B cell (primary cell): Measurements from ENCODE around the gene MBTD1. TPM values are rescaled to one million over a fixed set of nuclear protein-coding genes. Genes with fewer than 3 reads are reported as not detected.

Experiments
- ATAC-seq: fragments of 200-7000 bp; cut with Tn5 transposase; one replicate; pipeline ENCODE4 v1.10.0; 2021; ENCODE audit warnings: low read depth, mild to moderate bottlenecking, moderate number of reproducible peaks, moderate library complexity
- CTCF ChIA-PET: fragments of 350-600 bp; sonication (Branson Sonifier 250); formaldehyde crosslinking; loops from one replicate; lab custom pipeline; 2021; ENCODE audit warnings: antibody characterized with exemption, inconsistent platforms; lab: Charles Lee
- POLR2A ChIA-PET: fragments of 350-600 bp; sonication (Branson Sonifier 250); formaldehyde crosslinking; loops from one replicate; lab custom pipeline; 2021; ENCODE audit warnings: antibody characterized with exemption; lab: Charles Lee
- DNase-seq: peaks from one replicate; pipeline ENCODE4 v3.0.0; 2013
- H2AFZ ChIP-seq: 2 replicates; pipeline ENCODE4 v1.6.1; 2012; ENCODE audit warnings: mild to moderate bottlenecking, low read depth, low read length; ENCODE audit not compliant: insufficient read depth, poor library complexity, severe bottlenecking
- H3K27ac ChIP-seq, 2 donors: 1 replicate in 1 of 2; 2 replicates in 1 of 2; pipeline ENCODE4 v1.5.1; 2012 to 2013; ENCODE audit warnings: low read length in 2 of 2, mild to moderate bottlenecking in 2 of 2, moderate library complexity in 1 of 2
- H3K27me3 ChIP-seq, 4 experiments: fragments of 200-600 bp in 1 of 4; sonication (generic) in 1 of 4; replicated peaks in 1 of 4; 1 replicate in 2 of 4; 2 replicates in 2 of 4; pipeline versions ENCODE4 v1.6.1 to v1.7.0; 2013 to 2016; ENCODE audit warnings: low read length in 3 of 4, mild to moderate bottlenecking in 2 of 4, mixed read lengths in 1 of 4, moderate library complexity in 1 of 4; ENCODE audit not compliant: insufficient read depth in 4 of 4, control insufficient read depth in 3 of 4; ENCODE audit errors: control extremely low read depth in 1 of 4
- H3K36me3 ChIP-seq, 2 experiments: replicated peaks in 1 of 2; 1 replicate in 1 of 2; 2 replicates in 1 of 2; pipeline versions ENCODE4 v1.6.1 to v1.7.1; 2013; ENCODE audit warnings: low read length in 1 of 2; ENCODE audit not compliant: insufficient read depth in 2 of 2, control insufficient read depth in 1 of 2; ENCODE audit errors: control extremely low read depth in 1 of 2, extremely low read depth in 1 of 2
- H3K4me1 ChIP-seq, 2 donors: fragments of 200-600 bp in 1 of 2; sonication (generic) in 1 of 2; 1 replicate in 1 of 2; 2 replicates in 1 of 2; pipeline versions ENCODE4 v1.5.1 to v1.6.1; 2013 to 2017; ENCODE audit warnings: low read length in 2 of 2; ENCODE audit not compliant: control insufficient read depth in 2 of 2, insufficient read depth in 2 of 2
- H3K4me2 ChIP-seq: replicated peaks from 2 replicates; pipeline ENCODE3; 2012; ENCODE audit warnings: mild to moderate bottlenecking, low read depth, low read length; ENCODE audit not compliant: poor library complexity, severe bottlenecking
- H3K4me3 ChIP-seq, 5 experiments: fragments of 200-600 bp in 1 of 5; sonication (generic) in 1 of 5; 1 replicate in 3 of 5; 2 replicates in 2 of 5; pipeline versions ENCODE4 v1.5.1 to v1.7.0; 2011 to 2016; ENCODE audit warnings: low read length in 4 of 5, mild to moderate bottlenecking in 4 of 5, low read depth in 2 of 5, control low read depth in 1 of 5, moderate library complexity in 1 of 5; ENCODE audit not compliant: insufficient read depth in 1 of 5; ENCODE audit errors: control extremely low read depth in 1 of 5, extremely low read depth in 1 of 5
- H3K79me2 ChIP-seq: fragments of 200-600 bp; sonication (generic); one replicate; pipeline ENCODE4 v1.6.0; 2016; ENCODE audit warnings: low read length; ENCODE audit not compliant: control insufficient read depth, insufficient read depth
- H3K9ac ChIP-seq: fragments of 200-600 bp; sonication (generic); 2 replicates; pipeline ENCODE4 v1.6.1; 2017; ENCODE audit warnings: mild to moderate bottlenecking, low read length, moderate library complexity
- H3K9me3 ChIP-seq, 3 donors: one replicate each; pipeline versions ENCODE4 v1.6.1 to v1.7.1; 2013; ENCODE audit warnings: low read length in 2 of 3; ENCODE audit not compliant: control insufficient read depth in 2 of 3, insufficient read depth in 1 of 3; ENCODE audit errors: control extremely low read depth in 1 of 3
- H4K20me1 ChIP-seq: 2 replicates; pipeline ENCODE4 v1.6.0; 2012; ENCODE audit warnings: mild to moderate bottlenecking, low read length; ENCODE audit not compliant: insufficient read depth, control insufficient read depth, poor library complexity, severe bottlenecking
- H3K27ac Mint-ChIP-seq: one replicate; pipeline ENCODE4 v1.8.0; 2021; ENCODE audit warnings: mixed read lengths
- H3K27me3 Mint-ChIP-seq: one replicate; pipeline ENCODE4 v1.8.0; 2021; ENCODE audit warnings: mixed read lengths
- H3K4me1 Mint-ChIP-seq: one replicate; pipeline ENCODE4 v1.8.0; 2021; ENCODE audit warnings: mixed read lengths
- H3K4me3 Mint-ChIP-seq: one replicate; pipeline ENCODE4 v1.8.0; 2021; ENCODE audit warnings: mixed read lengths
- H3K9me3 Mint-ChIP-seq: one replicate; pipeline ENCODE4 v1.8.0; 2022; ENCODE audit warnings: mixed read lengths; ENCODE audit not compliant: insufficient read depth
- EZH2 ChIP-seq: IDR thresholded peaks from 2 replicates; pipeline ENCODE4 v1.6.1; 2012; ENCODE audit warnings: borderline replicate concordance, low read depth, mild to moderate bottlenecking, moderate library complexity, low read length; ENCODE audit not compliant: insufficient read depth, poor library complexity, severe bottlenecking
- WGBS: methylation state at CpG from one replicate; pipeline ENCODE4 v1.1.5; 2013; ENCODE audit warnings: missing lambda C conversion rate; ENCODE audit not compliant: insufficient coverage; 5-methylcytosine and 5-hydroxymethylcytosine counted together
- intact Hi-C: fragments of 100-400 bp; cut with micrococcal nuclease; formaldehyde crosslinking; loops from one replicate; pipeline ENCODE4 v1.10.0; 2022
- polyA plus RNA-seq: library from polyadenylated mRNA; depleted of rRNA; stranded (reverse); fragments of >200 nt; gene quantifications from 2 replicates; pipeline ENCODE4 v1.2.3, GENCODE V29; 2012
- total RNA-seq, 2 donors: library from RNA; stranded (reverse); fragments of 120-200 nt in 1 of 2; gene quantifications; 1 replicate in 1 of 2; 2 replicates in 1 of 2; pipeline versions ENCODE4 v1.2.3 to v1.2.4, GENCODE V29; 2013 to 2022
- TF ChIP-seq, protein P1 (sequence below): fragments of 200-600 bp; IDR thresholded peaks from one replicate; pipeline ENCODE4 v1.8.0; 2022; ENCODE audit warnings: antibody characterized with exemption, mild to moderate bottlenecking

The MBTD1 gene
- total and polyA plus RNA-seq, 2 donors (not counting 1 experiment from before 2014, with no cell fraction given) = 9.6 to 39.7 TPM

DNA sequence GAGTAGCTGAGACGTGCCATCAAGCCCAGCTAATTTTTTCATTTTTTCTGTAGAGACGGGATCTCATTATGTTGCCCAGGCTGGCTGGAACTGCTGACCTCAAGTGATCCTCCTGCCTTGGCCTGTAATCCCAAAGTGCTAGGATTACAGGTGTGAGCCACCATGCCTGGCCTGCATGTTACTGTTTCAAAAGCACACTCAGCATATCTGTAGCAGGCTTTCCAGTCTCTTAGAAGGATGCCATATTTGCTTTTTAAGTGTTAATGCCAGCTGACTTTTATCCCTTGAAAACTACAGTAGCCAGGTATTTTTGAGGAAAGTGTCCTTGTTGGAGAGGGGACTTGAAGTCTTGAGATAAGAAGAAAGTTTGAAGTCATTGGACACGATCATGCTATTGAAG is 123.9 kb downstream of the MBTD1 start:
- Histone ChIP-seq H3K27ac (no peak overlapping the region), H3K4me3 (no peak overlapping the region), H2AFZ (no peak overlapping the region), H3K79me2 (no peaks in the 10 kb centered on the region), H3K4me1 (no peaks in the 10 kb centered on the region), H3K4me2 (no peak overlapping the region), H4K20me1 (no peaks in the 10 kb centered on the region), H3K27me3 (no peaks in the 10 kb centered on the region), H3K9ac (no peak overlapping the region), H3K9me3 (no peaks in the 10 kb centered on the region), H3K36me3 (no peaks in the 10 kb centered on the region)
- TF ChIP-seq, protein P1, sequence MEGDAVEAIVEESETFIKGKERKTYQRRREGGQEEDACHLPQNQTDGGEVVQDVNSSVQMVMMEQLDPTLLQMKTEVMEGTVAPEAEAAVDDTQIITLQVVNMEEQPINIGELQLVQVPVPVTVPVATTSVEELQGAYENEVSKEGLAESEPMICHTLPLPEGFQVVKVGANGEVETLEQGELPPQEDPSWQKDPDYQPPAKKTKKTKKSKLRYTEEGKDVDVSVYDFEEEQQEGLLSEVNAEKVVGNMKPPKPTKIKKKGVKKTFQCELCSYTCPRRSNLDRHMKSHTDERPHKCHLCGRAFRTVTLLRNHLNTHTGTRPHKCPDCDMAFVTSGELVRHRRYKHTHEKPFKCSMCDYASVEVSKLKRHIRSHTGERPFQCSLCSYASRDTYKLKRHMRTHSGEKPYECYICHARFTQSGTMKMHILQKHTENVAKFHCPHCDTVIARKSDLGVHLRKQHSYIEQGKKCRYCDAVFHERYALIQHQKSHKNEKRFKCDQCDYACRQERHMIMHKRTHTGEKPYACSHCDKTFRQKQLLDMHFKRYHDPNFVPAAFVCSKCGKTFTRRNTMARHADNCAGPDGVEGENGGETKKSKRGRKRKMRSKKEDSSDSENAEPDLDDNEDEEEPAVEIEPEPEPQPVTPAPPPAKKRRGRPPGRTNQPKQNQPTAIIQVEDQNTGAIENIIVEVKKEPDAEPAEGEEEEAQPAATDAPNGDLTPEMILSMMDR = no peak
- TF ChIP-seq EZH2 = no peak
- Mint-ChIP-seq H3K27me3 (peaks cover 2% of the 10 kb centered on the region), H3K4me1 (no peaks in the 10 kb centered on the region), H3K4me3 (no peak overlapping the region), H3K27ac (no peak overlapping the region), H3K9me3 (peaks cover 4% of the 10 kb centered on the region)
- no peak for DNase-seq
- ChIA-PET CTCF (no interaction called here), POLR2A (no interaction called here)
- ATAC-seq = no peak
- 96% methylated on average over 3 of the region's 3 CpGs for WGBS
- intact Hi-C loops = no loop called here

DNA sequence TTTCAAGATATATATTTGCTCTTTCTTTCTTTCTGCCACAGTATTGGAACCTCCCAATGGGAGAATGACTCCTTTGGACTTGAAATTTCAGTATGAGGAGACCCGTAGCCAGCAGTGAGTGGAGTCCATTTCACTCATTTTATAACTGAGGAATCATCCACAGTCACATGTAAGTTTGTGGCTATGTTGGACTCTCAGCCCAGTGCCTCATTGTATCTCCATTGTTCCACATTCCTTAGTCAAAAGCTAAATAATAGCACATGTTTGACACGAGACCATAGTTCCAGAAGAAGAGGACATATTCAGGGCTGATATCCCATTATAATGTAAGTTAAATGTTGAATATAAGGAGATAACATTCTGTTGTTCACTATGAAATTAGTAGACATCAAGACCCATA is 126.5 kb downstream of the MBTD1 start:
- H3K27ac ChIP-seq = no peak overlapping the region
- H3K4me1 Mint-ChIP-seq = no peaks in the 10 kb centered on the region
- DNase-seq (no peak), ATAC-seq (no peak)
- no peak overlapping the region for H3K4me2 ChIP-seq
- ChIA-PET CTCF (no interaction called here), POLR2A (no interaction called here)
- H4K20me1 ChIP-seq = no peaks in the 10 kb centered on the region
- peaks cover 5% of the 10 kb centered on the region for H3K27me3 Mint-ChIP-seq
- H3K9me3 Mint-ChIP-seq = peaks cover 4% of the 10 kb centered on the region
- WGBS = no CpG with 5 or more reads among the region's 2 CpGs
- no peaks in the 10 kb centered on the region for H3K79me2 ChIP-seq
- H3K27ac Mint-ChIP-seq = no peak overlapping the region
- TF ChIP-seq, protein P1 = no peak
- no peak for TF ChIP-seq EZH2
- no peaks in the 10 kb centered on the region for H3K4me1 ChIP-seq
- H2AFZ ChIP-seq = no peak overlapping the region
- H3K9ac ChIP-seq = no peak overlapping the region
- no peak overlapping the region for H3K4me3 ChIP-seq
- H3K36me3 ChIP-seq = no peaks in the 10 kb centered on the region
- no peak overlapping the region for H3K4me3 Mint-ChIP-seq
- no peaks in the 10 kb centered on the region for H3K27me3 ChIP-seq
- H3K9me3 ChIP-seq = no peaks in the 10 kb centered on the region
- intact Hi-C loops = no loop called here
